ENCODE results near the gene GTF2I. TPM values are rescaled to one million over a fixed set of nuclear protein-coding genes. Genes with fewer than 3 reads are reported as not detected.

The GTF2I gene
- total and polyA plus RNA-seq, 10 of the 15 experiments (the other 5 are each of a cell fraction or from before 2014, with no cell fraction given) = 6.7 to 172 (median 96.9) TPM

GRCh38 chr7:74656441-74656836 is 1.1 kb upstream of the GTF2I start (continued):
- TF ChIP-seq, protein P1, sequence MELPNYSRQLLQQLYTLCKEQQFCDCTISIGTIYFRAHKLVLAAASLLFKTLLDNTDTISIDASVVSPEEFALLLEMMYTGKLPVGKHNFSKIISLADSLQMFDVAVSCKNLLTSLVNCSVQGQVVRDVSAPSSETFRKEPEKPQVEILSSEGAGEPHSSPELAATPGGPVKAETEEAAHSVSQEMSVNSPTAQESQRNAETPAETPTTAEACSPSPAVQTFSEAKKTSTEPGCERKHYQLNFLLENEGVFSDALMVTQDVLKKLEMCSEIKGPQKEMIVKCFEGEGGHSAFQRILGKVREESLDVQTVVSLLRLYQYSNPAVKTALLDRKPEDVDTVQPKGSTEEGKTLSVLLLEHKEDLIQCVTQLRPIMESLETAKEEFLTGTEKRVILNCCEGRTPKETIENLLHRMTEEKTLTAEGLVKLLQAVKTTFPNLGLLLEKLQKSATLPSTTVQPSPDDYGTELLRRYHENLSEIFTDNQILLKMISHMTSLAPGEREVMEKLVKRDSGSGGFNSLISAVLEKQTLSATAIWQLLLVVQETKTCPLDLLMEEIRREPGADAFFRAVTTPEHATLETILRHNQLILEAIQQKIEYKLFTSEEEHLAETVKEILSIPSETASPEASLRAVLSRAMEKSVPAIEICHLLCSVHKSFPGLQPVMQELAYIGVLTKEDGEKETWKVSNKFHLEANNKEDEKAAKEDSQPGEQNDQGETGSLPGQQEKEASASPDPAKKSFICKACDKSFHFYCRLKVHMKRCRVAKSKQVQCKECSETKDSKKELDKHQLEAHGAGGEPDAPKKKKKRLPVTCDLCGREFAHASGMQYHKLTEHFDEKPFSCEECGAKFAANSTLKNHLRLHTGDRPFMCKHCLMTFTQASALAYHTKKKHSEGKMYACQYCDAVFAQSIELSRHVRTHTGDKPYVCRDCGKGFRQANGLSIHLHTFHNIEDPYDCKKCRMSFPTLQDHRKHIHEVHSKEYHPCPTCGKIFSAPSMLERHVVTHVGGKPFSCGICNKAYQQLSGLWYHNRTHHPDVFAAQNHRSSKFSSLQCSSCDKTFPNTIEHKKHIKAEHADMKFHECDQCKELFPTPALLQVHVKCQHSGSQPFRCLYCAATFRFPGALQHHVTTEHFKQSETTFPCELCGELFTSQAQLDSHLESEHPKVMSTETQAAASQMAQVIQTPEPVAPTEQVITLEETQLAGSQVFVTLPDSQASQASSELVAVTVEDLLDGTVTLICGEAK (IDR thresholded peaks at IDR 0.05; ENCODE audit: borderline replicate concordance) = peak; percentile 1; the same call in 1 of the 2 replicates
- peak; percentile 44; the same call in 1 of the 2 replicates for TF ChIP-seq RELB (IDR thresholded peaks at IDR 0.05; ENCODE audit: low read depth)
- peak; percentile 52 to 77; a peak in 2 of 4 replicates for TF ChIP-seq IKZF2 (IDR thresholded peaks at IDR 0.05)
- TF ChIP-seq YY1 (IDR thresholded peaks at IDR 0.05; ENCODE audit: low read depth, low read length) = peak; percentile 38; the same call in 1 of the 2 replicates
- peak; percentile 82 for TF ChIP-seq RUNX3 (IDR thresholded peaks at IDR 0.05; ENCODE audit: low read length)
